NCI-H1436 treated with DMSO at 0.1 percent for 48 hours (cell line): Measurements from ENCODE around the gene FARS2.
A peak's percentile ranks its signal among the peaks of the same experiment; 100 is the strongest.

Experiments
- DNase-seq: peaks from one replicate; lab custom pipeline; 2025; lab: John Stamatoyannopoulos, UW

The FARS2 gene

GRCh38 chr6:5287205-5287965 lies 26.1 kb downstream of the FARS2 start:
- no peak for DNase-seq

DNA sequence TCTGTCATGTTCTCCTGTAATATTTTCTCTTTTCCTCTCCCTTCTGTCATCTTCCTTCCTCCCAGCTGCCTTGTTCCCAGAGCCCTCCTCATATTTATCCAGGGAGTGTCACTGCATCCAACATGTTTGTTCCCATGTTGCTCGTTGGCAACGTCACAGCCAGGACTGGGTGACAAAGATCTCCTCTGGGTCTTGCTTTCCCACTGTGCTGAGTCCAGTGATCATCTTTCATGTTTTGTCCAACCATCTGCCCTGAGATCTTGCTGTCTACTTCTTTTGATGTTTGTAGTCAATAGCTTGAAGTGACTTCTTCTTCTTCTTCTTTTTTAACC lies 26.6 kb downstream of the FARS2 start:
- DNase-seq = no peak

- DNase-seq = no peak
Observed at GRCh38 chr6:5290097-5290496, 28.8 kb downstream of the FARS2 start.

DNA sequence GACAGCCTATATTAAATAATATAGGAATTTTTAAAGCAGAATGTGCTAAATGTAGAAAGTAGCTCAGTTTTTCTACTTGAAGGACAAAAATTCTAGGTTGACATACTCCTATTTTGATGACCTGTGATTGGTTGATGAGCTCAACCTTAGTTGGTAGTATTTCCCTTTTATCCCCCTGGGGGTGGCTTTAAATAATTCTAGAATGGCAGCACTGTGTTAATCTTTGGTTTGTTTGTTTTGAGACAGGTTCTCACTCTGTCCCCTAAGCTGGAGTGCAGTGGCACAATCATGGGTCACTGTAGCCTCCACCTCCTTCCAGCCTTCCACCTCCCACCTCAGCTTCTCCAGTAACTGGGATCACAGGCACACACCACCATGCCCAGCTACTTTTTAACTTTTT lies 29.2 kb downstream of the FARS2 start:
- DNase-seq = no peak

GRCh38 chr6:5292154-5292553 lies 30.8 kb downstream of the FARS2 start:
- no peak for DNase-seq

GRCh38 chr6:5293692-5294091 lies 32.4 kb downstream of the FARS2 start:
- no peak for DNase-seq

GRCh38 chr6:5294392-5295211 lies 33.3 kb downstream of the FARS2 start:
- no peak for DNase-seq

DNA sequence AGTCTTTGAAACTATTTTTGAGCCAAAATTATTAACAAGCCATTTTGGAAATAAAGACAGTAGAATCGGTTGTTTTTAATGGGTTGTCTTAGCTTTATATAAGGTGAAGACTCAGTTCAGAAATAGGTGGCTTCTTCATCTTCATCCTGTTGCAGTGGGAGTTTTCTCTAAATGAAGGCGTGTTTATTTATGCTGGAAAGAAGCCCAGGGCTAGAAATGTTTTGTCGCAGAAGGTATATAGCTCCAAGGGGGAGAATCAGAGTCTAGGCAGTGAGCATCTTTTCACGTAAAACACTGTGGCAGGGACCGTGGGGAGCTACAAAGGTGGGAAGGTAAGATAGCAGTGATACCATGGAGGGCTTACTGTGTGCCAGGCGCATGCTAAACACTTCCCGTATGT lies 34.3 kb downstream of the FARS2 start:
- no peak for DNase-seq

DNA sequence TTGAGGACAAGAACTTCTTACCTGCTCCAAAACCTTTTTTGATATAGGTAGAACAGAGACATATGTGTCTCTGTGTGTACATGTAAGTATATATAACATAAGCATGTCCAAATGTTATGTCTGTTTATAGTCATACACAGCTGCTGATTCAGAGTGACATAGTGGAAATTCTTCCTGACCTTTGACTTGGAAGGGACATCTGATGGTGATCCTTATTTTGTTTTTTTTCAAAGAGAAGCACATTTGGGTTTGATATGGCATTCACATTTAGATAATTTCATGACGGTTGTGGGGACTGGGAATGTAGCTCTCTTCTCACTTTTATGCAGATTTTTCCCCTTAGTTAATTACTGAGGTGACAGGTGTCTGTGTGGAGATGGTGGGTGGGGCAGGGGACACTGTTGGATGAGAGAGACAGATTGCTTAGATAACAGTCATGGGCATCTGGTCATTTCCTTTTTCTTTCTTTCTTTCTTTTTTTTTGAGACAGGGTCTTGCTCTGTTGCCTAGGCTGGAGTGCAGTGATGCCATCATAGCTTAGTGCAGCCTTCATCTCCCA lies 39.0 kb downstream of the FARS2 start:
- DNase-seq = no peak

DNA sequence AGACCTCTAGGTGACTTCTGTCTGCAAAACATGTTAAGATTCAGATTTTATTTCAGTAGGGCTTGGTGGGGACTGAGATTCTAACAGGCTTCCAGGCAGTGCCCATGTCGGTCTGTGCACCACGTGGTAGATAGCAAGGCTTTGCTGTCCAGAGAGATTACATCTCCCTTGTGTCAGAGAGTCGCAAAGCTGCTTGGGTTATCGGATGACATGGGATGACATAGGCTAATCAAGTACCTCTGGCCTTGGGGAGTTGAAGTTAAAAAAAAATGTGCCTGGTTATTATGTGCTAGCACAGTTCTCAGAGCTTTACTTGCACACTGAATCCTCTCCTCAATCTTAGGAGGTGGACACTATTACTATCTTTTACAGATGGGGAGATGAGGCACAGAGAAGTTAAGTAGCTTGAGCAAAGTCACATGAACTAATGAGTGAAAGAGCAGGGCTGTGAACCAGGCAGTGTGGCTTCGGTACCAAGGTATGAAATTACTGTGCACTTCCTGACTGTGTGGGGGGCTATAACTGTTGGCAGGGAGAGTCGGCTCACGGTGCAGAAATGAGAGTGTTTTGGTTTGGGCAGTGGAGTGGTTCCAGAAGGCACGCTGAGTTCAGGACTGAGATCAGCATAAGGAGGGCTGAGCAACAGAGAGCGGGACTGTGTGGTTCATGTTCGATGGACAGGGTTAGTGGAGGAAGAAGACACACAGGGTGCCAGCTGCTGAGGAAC lies 41.1 kb downstream of the FARS2 start:
- DNase-seq = no peak

GRCh38 chr6:5302995-5303622 lies 41.8 kb downstream of the FARS2 start:
- peak; percentile 2 for DNase-seq

- no peak for DNase-seq
Observed at GRCh38 chr6:5303682-5304081, 42.4 kb downstream of the FARS2 start.

GRCh38 chr6:5305968-5306626 lies 44.8 kb downstream of the FARS2 start:
- no peak for DNase-seq

GRCh38 chr6:5307058-5307457 lies 45.7 kb downstream of the FARS2 start:
- DNase-seq = no peak

- no peak for DNase-seq
Observed at GRCh38 chr6:5308066-5308465, 46.8 kb downstream of the FARS2 start.

GRCh38 chr6:5314191-5314865 lies 53.0 kb downstream of the FARS2 start:
- DNase-seq = no peak

GRCh38 chr6:5315881-5316280 lies 54.6 kb downstream of the FARS2 start:
- no peak for DNase-seq

DNA sequence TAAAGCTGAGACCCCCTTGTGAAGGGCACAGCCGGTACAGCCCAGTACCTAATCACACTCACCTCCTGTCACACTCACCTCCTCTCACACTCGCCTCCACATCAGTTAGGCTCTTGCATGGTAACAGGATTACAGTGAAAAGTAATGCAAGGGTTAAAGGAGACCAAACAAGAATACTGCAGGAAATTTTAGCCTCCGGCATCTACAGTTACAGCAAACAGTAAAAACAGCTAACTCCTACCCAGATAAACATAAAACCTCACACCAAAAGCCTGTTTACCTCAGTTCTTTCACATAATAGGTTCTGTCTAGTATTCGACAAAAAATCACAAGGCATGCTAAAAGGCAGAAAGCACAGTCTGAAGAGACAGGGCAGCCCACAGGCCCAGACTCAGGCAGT lies 55.6 kb downstream of the FARS2 start:
- no peak for DNase-seq

- DNase-seq = no peak
Observed at GRCh38 chr6:5318617-5319272, 57.4 kb downstream of the FARS2 start.

DNA sequence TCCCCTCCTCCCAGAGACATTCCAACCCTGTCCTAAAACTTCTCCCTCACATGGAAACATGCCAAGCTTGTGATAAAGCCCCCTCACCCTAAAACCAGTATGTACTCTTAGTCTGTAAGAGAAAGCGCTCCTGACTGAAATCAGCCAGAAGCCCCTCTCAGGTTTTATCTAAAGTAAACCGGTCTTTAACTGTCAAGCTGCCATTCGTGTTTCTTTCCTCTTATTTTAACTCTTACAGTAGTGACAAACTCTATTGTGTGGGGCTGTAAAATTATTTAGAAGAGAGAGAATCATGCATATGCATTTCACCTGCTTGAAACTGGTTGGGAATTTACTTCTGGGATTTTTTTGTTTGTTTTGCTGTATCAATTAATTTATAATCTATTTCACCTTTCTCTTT lies 62.7 kb downstream of the FARS2 start:
- no peak for DNase-seq
